ENCODE data around the gene ABHD17A. TPM values are rescaled to one million over a fixed set of nuclear protein-coding genes. Genes with fewer than 3 reads are reported as not detected.
A peak's percentile ranks its signal among the peaks of the same experiment; 100 is the strongest.

ABHD17A gene
- total RNA-seq, 1 donor from 2014 or later = 20.2 TPM

DNA sequence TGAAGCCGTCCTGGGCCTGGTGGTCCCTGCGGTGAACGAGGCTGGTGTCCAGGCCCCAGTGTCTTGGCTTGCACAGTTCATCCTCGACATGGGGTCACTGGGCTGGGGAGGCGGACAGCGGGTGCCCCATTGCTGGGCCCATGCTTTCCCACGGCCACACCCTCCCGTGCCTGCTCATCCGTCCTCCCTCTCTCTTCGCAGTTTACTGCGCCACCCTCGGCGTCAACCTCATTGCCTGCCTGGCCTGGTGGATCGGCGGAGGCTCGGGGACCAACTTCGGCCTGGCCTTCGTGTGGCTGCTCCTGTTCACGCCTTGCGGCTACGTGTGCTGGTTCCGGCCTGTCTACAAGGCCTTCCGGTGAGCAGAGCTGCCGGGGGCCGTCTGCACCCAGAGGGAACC is 32.6 kb upstream of the ABHD17A start:
- Histone ChIP-seq H4K20me1 (ENCODE audit: low read depth) (peaks cover 27% of the 10 kb centered on the region), H3K4me3 (no peak overlapping the region), H3F3A (ENCODE audit: low read depth) (no peaks in the 10 kb centered on the region), H3K79me2 (ENCODE audit: low read depth) (peaks cover 22% of the 10 kb centered on the region), H3K4me2 (no peak overlapping the region), H3K9me3 (ENCODE audit: low read depth) (no peaks in the 10 kb centered on the region), H2AFZ (replicated peaks) (no peak overlapping the region), H3K36me3 (no peaks in the 10 kb centered on the region), H3K27ac (no peak overlapping the region), H3K27me3 (no peaks in the 10 kb centered on the region), H3K9ac (no peak overlapping the region), H3K4me1 (no peaks in the 10 kb centered on the region)
- Mint-ChIP-seq H3K9me3 (no peaks in the 10 kb centered on the region), H3K4me3 (no peak overlapping the region), H3K27ac (no peak overlapping the region), H3K27me3 (ENCODE audit: insufficient read depth, low read depth) (no peaks in the 10 kb centered on the region), H3K36me3 (peaks cover 9% of the 10 kb centered on the region), H3K4me1 (no peaks in the 10 kb centered on the region)
- no peak for DNase-seq (ENCODE audit: low spot score)
- TF ChIP-seq EZH2 (IDR thresholded peaks at IDR 0.05) (no peak), EZH2phosphoT487 (IDR thresholded peaks at IDR 0.05) (no peak)
- TF ChIP-seq, protein P1, sequence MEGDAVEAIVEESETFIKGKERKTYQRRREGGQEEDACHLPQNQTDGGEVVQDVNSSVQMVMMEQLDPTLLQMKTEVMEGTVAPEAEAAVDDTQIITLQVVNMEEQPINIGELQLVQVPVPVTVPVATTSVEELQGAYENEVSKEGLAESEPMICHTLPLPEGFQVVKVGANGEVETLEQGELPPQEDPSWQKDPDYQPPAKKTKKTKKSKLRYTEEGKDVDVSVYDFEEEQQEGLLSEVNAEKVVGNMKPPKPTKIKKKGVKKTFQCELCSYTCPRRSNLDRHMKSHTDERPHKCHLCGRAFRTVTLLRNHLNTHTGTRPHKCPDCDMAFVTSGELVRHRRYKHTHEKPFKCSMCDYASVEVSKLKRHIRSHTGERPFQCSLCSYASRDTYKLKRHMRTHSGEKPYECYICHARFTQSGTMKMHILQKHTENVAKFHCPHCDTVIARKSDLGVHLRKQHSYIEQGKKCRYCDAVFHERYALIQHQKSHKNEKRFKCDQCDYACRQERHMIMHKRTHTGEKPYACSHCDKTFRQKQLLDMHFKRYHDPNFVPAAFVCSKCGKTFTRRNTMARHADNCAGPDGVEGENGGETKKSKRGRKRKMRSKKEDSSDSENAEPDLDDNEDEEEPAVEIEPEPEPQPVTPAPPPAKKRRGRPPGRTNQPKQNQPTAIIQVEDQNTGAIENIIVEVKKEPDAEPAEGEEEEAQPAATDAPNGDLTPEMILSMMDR (IDR thresholded peaks at IDR 0.05) = no peak

DNA sequence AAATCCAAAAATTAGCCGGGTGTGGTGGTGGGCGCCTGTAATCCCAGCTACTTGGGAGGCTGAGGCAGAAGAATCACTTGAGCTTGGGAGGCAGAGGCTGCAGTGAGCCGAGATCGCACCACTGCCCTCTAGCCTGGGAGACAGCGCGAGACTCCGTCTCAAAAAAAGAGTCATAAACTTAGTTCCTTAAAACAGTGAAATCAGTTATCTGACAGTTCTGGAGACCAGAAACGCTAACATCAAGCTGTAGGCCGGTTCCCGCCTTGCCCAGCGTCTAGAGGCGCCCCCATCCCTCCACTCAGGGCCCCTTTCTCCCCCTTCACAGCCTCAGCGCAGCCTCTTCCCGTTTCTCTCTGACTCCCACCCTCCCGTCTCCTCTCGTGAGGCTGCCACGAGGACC is 31.9 kb upstream of the ABHD17A start:
- no peaks in the 10 kb centered on the region for H3K36me3 ChIP-seq
- DNase-seq (ENCODE audit: low spot score) = no peak
- no peak overlapping the region for H3K27ac ChIP-seq
- H3K9me3 Mint-ChIP-seq = no peaks in the 10 kb centered on the region
- no peaks in the 10 kb centered on the region for H3K9me3 ChIP-seq (ENCODE audit: low read depth)
- H3K27me3 Mint-ChIP-seq (ENCODE audit: insufficient read depth, low read depth) = no peaks in the 10 kb centered on the region
- peaks cover 30% of the 10 kb centered on the region for H3K79me2 ChIP-seq (ENCODE audit: low read depth)
- no peaks in the 10 kb centered on the region for H3K27me3 ChIP-seq
- no peaks in the 10 kb centered on the region for H3F3A ChIP-seq (ENCODE audit: low read depth)
- no peak overlapping the region for H3K9ac ChIP-seq
- H2AFZ ChIP-seq (replicated peaks) = no peak overlapping the region
- H3K4me3 ChIP-seq = no peak overlapping the region
- H3K4me3 Mint-ChIP-seq = no peak overlapping the region
- H3K4me1 Mint-ChIP-seq = no peaks in the 10 kb centered on the region
- H3K4me2 ChIP-seq = no peak overlapping the region
- no peak for TF ChIP-seq EZH2 (IDR thresholded peaks at IDR 0.05)
- TF ChIP-seq, protein P1 (IDR thresholded peaks at IDR 0.05) = no peak
- TF ChIP-seq EZH2phosphoT487 (IDR thresholded peaks at IDR 0.05) = no peak
- H4K20me1 ChIP-seq (ENCODE audit: low read depth) = peaks cover 27% of the 10 kb centered on the region
- H3K27ac Mint-ChIP-seq = peak overlapping the region; percentile 72
- H3K36me3 Mint-ChIP-seq = peaks cover 9% of the 10 kb centered on the region
- no peaks in the 10 kb centered on the region for H3K4me1 ChIP-seq

DNA sequence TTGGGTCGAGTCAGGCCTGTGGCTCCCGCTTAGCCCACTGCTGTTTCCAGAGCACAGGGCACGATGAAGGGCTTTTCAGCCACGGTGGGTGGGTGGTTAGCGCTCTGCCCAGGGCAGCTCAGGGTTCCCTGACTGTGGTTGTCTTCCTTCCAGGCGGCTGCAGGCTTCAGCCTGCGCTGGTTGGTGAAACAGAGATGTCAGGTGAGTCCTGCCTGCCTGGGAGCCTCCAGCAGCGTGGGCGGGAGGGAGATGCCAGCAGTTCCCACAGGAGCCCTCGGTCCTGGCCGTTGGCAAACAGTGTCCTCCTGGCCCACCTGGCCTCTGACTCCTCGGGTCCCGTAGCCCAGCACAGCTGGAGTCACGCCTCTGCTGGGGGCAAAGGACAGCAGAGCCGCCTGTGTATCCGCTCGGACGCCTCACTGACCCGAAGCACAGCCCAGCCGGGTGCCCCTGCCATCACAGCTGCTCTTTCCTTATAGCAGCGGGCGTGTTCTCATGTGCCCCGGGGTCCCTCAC is 29.6 kb upstream of the ABHD17A start:
- H3K4me1 ChIP-seq = no peaks in the 10 kb centered on the region
- no peaks in the 10 kb centered on the region for H3K27me3 ChIP-seq
- H3F3A ChIP-seq (ENCODE audit: low read depth) = no peaks in the 10 kb centered on the region
- Mint-ChIP-seq H3K4me3 (no peak overlapping the region), H3K9me3 (no peaks in the 10 kb centered on the region), H3K4me1 (peaks cover 4% of the 10 kb centered on the region), H3K27me3 (ENCODE audit: insufficient read depth, low read depth) (peaks cover 2% of the 10 kb centered on the region), H3K27ac (no peak overlapping the region), H3K36me3 (peaks cover 10% of the 10 kb centered on the region)
- H3K9me3 ChIP-seq (ENCODE audit: low read depth) = no peaks in the 10 kb centered on the region
- no peaks in the 10 kb centered on the region for H3K36me3 ChIP-seq
- no peak overlapping the region for H3K9ac ChIP-seq
- DNase-seq (ENCODE audit: low spot score) = no peak
- H3K4me3 ChIP-seq = no peak overlapping the region
- H3K79me2 ChIP-seq (ENCODE audit: low read depth) = peaks cover 52% of the 10 kb centered on the region
- H3K4me2 ChIP-seq = no peak overlapping the region
- no peak overlapping the region for H2AFZ ChIP-seq (replicated peaks)
- no peak overlapping the region for H3K27ac ChIP-seq
- H4K20me1 ChIP-seq (ENCODE audit: low read depth) = peaks cover 48% of the 10 kb centered on the region
- TF ChIP-seq, protein P1 (IDR thresholded peaks at IDR 0.05) = no peak
- TF ChIP-seq EZH2 (IDR thresholded peaks at IDR 0.05) = no peak
- no peak for TF ChIP-seq EZH2phosphoT487 (IDR thresholded peaks at IDR 0.05)

Data from neural progenitor cell (in vitro differentiated cells).